Spinal cord (tissue), 10 donors: ENCODE results near the gene DRD4. TPM values are rescaled to one million over a fixed set of nuclear protein-coding genes. Genes with fewer than 3 reads are reported as not detected.

ENCODE experiments used
- DNase-seq, 6 donors: peaks; one replicate each; pipeline versions ENCODE4 v3.0.0 to v3.0.0-alpha.2; 2013 to 2015; ENCODE audit warnings: low spot score in 6 of 6, low read depth in 4 of 6
- H3K27ac ChIP-seq: one replicate; pipeline ENCODE4 v1.5.1; 2013; ENCODE audit warnings: low read depth, low read length, control low read depth
- H3K27me3 ChIP-seq: one replicate; pipeline ENCODE4 v1.6.1; 2013; ENCODE audit warnings: low read length; ENCODE audit not compliant: control insufficient read depth, insufficient read depth
- H3K36me3 ChIP-seq: one replicate; pipeline ENCODE4 v1.6.1; 2013; ENCODE audit warnings: low read length; ENCODE audit not compliant: control insufficient read depth, insufficient read depth
- H3K4me1 ChIP-seq: one replicate; pipeline ENCODE4 v1.6.1; 2013; ENCODE audit warnings: low read length; ENCODE audit not compliant: control insufficient read depth, insufficient read depth
- H3K4me3 ChIP-seq: one replicate; pipeline ENCODE4 v1.5.1; 2013; ENCODE audit warnings: low read depth, low read length, control low read depth
- H3K9me3 ChIP-seq: one replicate; pipeline ENCODE4 v1.6.1; 2013; ENCODE audit warnings: low read length; ENCODE audit not compliant: control insufficient read depth, insufficient read depth
- WGBS: methylation state at CpG from one replicate; pipeline ENCODE4 v1.1.5; 2013; ENCODE audit warnings: missing lambda C conversion rate; ENCODE audit not compliant: insufficient coverage; 5-methylcytosine and 5-hydroxymethylcytosine counted together
- long read RNA-seq, 4 donors: transcript quantifications; one replicate each; lab custom pipeline, GENCODE V29; 2026
- polyA plus RNA-seq, 2 donors: library from polyadenylated mRNA; unstranded; fragments of 120-200 nt; gene quantifications; one replicate each; pipeline ENCODE4 v1.2.1, GENCODE V29; 2013; ENCODE audit not compliant: insufficient read length in 2 of 2
- total RNA-seq, 2 donors: library from RNA; depleted of rRNA in 1 of 2; stranded (reverse); fragments of 120-200 nt in 1 of 2; fragments of >200 nt in 1 of 2; gene quantifications; one replicate each; pipeline versions ENCODE4 v1.2.3 to v1.2.4, GENCODE V29; 2013 to 2014
- donor health status: healthy.

DRD4 gene
- under 1 TPM in 1 of 2 donors, not detected in 1; 0.72 TPM for total RNA-seq
- polyA plus RNA-seq, result 1 to 10 TPM; 5.4 to 5.6 TPM
- long read RNA-seq, donor 1, result 0 reads
- long read RNA-seq, donor 2, result 0 reads
- long read RNA-seq, donor 3, result 0 reads
- long read RNA-seq, donor 4, result 0 reads

DNA sequence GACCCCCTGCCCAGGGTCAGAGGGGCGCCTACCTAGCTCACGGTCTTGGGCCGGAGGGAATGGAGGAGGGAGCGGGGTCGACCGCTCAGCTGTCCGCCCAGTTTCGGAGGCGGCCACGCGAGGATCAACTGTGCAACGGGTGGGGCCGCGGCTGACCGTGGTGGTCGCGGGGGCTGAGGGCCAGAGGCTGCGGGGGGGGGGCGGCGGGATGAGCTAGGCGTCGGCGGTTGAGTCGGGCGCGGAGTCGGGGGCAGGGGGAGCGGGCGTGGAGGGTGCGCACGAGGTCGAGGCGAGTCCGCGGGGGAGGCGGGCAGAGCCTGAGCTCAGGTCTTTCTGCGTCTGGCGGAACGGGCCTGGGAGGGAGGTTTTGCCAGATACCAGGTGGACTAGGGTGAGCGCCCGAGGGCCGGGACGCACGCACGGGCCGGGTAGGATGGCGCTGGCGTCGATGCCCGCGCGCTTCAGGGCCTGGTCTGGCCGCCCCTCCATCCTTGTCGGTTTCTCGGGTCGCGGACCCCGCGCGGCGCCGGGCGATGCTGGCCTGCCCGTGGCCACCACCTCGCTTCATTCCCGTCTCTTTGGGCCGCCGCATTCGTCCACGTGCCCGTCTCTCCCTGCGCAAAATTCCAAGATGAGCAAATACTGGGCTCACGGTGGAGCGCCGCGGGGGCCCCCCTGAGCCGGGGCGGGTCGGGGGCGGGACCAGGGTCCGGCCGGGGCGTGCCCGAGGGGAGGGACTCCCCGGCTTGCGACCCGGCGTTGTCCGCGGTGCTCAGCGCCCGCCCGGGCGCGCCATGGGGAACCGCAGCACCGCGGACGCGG lies at the start of gene DRD4:
Gene DRD4 (plus strand): TSS at position 759 of the 822 bp plus-strand sequence. CDS start 36 bp downstream, at position 795.
- H3K27me3 ChIP-seq, result peaks cover 52% of the 10 kb centered on the region
- H3K27ac ChIP-seq, result no peak within 1 kb of the TSS
- peaks cover 38% of the 10 kb centered on the region for H3K4me1 ChIP-seq
- peak in 1 of 6 donors; percentile 28 for DNase-seq
- H3K4me3 ChIP-seq, result no peak within 1 kb of the TSS
- WGBS, result 7% methylated on average over 100 of the region's 100 CpGs
- no peaks in the 10 kb centered on the region for H3K9me3 ChIP-seq
- H3K36me3 ChIP-seq, result peaks cover 27% of the 10 kb centered on the region

DNA sequence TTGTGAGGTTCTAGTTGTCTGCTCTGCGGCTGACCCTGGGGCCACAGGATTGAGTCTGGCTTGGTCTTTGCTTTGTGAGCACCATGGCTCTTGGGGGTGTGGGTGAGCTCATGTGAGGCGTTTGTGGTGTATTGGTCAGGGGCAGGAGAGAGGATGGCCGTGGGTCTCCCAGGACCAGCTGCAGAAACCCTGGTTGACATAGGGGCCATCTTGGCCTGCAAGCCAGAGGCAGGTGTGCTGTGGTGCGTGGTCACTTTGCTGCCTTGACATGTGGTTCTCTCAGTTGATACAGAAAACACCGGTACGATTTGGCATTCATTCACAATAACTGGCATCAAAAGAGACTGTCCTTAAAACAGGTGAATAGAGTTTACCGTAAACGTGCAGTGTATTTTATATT lies 49.5 kb upstream of the DRD4 start:
- DNase-seq, result no peak
- WGBS, result 100% methylated on average over 3 of the region's 8 CpGs
- Histone ChIP-seq H3K9me3 (no peaks in the 10 kb centered on the region), H3K27ac (no peak overlapping the region), H3K4me3 (no peak overlapping the region), H3K27me3 (no peaks in the 10 kb centered on the region), H3K4me1 (no peaks in the 10 kb centered on the region), H3K36me3 (peaks cover 86% of the 10 kb centered on the region)

DNA sequence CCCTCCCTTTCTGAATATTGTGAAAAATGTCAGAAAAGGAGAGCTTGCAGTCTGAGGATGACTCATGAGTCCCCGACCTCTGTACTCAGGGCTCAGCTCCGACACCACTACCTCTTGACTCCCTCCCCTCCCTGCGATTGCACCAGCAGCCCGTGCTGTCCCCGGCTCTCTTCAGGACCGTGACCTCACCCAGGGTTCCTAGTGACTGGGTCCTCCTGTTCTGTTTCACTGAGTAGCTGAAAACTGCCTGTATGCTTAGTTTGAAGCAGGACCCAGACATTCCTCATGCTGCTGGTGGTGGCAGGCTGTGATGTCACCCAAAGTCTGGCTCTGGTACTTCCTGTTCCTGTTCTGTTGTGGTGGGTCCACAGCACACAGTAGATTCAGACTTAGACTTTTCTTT lies 49.1 kb upstream of the DRD4 start:
- DNase-seq, result no peak
- H3K27me3 ChIP-seq, result no peaks in the 10 kb centered on the region
- WGBS, result 86% methylated on average over 6 of the region's 6 CpGs
- no peaks in the 10 kb centered on the region for H3K4me1 ChIP-seq
- no peak overlapping the region for H3K4me3 ChIP-seq
- no peak overlapping the region for H3K27ac ChIP-seq
- peaks cover 87% of the 10 kb centered on the region for H3K36me3 ChIP-seq
- no peaks in the 10 kb centered on the region for H3K9me3 ChIP-seq

DNA sequence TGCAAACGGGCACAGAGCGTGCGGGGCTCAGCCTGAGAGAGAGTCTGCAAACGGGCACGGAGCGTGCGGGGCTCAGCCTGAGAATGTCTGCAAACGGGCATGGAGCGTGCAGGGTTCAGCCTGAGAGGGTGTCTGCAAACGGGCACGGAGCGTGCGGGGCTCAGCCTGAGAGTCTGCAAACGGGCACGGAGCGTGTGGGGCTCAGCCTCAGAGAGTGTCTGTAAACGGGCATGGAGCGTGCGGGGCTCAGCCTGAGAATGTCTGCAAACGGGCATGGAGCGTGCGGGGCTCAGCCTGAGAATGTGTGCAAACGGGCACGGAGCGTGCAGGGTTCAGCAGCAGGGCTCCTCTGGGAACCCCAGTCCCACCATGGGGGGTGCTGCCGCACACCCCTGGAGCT lies 47.3 kb upstream of the DRD4 start:
- DNase-seq, result no peak

DNA sequence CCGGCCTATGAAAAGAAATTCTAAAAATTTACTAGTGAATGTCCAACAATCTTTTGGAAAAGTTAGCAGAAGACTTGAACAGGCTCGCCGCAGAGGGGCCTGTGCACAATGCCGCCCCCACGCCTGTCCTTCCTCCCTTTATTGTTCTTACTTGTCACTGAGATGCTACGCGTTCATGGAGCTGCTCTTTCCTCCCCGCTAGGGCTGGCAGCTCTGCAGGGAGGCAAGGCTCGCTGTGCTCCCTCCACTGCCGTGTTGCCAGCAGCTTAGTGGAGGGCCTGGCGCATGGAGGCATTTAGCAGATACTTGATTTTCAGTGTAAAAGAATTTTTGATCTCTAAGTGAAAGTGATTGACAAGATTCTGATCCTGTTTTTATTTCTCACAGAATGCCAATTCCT lies 46.1 kb upstream of the DRD4 start:
- 59% methylated on average over 7 of the region's 11 CpGs for WGBS

More for the DNA sequence above, 47.3 kb upstream of the DRD4 start:
- Histone ChIP-seq H3K36me3 (peaks cover 85% of the 10 kb centered on the region), H3K27ac (no peak overlapping the region), H3K27me3 (no peaks in the 10 kb centered on the region), H3K4me1 (no peaks in the 10 kb centered on the region), H3K4me3 (no peak overlapping the region), H3K9me3 (no peaks in the 10 kb centered on the region)
- WGBS, result 94% methylated on average over 26 of the region's 26 CpGs

DNA sequence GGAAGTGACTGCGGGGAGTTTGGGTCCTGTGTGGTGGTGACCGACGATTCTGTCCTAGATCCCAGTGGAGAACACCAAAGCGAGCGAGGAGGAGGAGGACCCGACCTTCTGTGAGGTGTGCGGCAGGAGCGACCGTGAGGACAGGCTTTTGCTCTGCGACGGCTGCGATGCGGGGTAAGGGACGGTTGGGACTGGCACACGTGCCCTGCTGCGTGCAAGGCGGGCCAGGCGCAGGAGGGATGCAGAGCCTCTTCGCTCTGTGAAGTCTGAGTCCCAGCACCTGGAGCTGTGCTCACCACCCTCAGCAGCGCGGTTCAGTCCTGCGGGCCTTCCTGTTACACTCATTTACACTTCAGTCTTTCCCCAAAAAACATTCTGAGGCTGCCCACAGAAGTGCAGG lies 44.6 kb upstream of the DRD4 start:
- 95% methylated on average over 16 of the region's 22 CpGs for WGBS
- no peak for DNase-seq
- Histone ChIP-seq H3K27ac (no peak overlapping the region), H3K9me3 (no peaks in the 10 kb centered on the region), H3K27me3 (no peaks in the 10 kb centered on the region), H3K36me3 (peaks cover 94% of the 10 kb centered on the region), H3K4me1 (no peaks in the 10 kb centered on the region), H3K4me3 (no peak overlapping the region)

More for the DNA sequence above, 46.1 kb upstream of the DRD4 start:
- Histone ChIP-seq H3K4me3 (no peak overlapping the region), H3K27ac (no peak overlapping the region), H3K9me3 (no peaks in the 10 kb centered on the region), H3K36me3 (peaks cover 94% of the 10 kb centered on the region), H3K4me1 (no peaks in the 10 kb centered on the region), H3K27me3 (no peaks in the 10 kb centered on the region)
- DNase-seq, result no peak

DNA sequence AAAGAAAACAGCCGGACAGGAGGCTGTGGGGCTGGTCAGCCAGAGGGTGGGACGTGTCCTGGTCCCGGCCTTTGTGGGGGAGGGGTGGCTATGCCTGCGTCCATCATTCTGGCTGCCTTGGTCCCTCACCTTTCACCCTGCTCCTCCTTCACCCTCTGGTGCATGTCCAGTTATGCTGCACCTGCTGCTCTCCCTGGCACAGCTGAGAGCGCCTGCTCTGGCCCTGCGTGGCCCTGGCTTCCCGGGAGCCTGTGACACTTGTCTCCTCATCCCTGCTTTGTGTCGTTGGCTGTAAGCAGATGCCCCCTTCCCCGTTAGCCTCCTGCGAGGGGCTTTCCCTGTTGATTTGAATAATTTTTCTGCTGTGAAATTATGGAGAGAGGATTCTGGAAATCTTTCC lies 44.2 kb upstream of the DRD4 start:
- Histone ChIP-seq H3K4me1 (no peaks in the 10 kb centered on the region), H3K36me3 (peaks cover 95% of the 10 kb centered on the region), H3K27ac (no peak overlapping the region), H3K4me3 (no peak overlapping the region), H3K27me3 (no peaks in the 10 kb centered on the region), H3K9me3 (no peaks in the 10 kb centered on the region)
- 89% methylated on average over 4 of the region's 10 CpGs for WGBS
- DNase-seq, result no peak

DNA sequence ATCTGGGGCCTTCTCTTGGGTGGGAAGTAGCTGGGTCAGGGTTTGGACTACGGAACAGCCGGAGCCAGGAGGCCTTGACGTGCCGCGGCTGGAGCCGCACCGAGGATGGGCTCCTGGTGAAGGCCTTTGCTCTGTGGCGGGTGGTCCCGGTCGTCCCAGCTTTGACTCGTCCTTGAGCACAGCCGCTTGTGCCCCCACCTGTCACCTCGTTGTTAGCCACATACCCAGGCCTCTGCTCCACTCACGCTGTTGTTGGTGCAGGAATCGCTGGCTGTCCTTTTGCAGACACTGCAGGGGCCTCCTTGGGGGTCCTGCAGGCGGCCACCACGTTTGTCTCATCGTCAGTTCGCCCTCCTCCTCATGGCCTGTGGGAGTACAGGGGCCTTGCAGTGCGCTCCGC lies 43.7 kb upstream of the DRD4 start:
- H3K27me3 ChIP-seq, result no peaks in the 10 kb centered on the region
- 95% methylated on average over 21 of the region's 21 CpGs for WGBS
- H3K4me3 ChIP-seq, result no peak overlapping the region
- no peaks in the 10 kb centered on the region for H3K9me3 ChIP-seq
- no peak for DNase-seq
- H3K36me3 ChIP-seq, result peaks cover 95% of the 10 kb centered on the region
- H3K27ac ChIP-seq, result no peak overlapping the region
- H3K4me1 ChIP-seq, result no peaks in the 10 kb centered on the region

DNA sequence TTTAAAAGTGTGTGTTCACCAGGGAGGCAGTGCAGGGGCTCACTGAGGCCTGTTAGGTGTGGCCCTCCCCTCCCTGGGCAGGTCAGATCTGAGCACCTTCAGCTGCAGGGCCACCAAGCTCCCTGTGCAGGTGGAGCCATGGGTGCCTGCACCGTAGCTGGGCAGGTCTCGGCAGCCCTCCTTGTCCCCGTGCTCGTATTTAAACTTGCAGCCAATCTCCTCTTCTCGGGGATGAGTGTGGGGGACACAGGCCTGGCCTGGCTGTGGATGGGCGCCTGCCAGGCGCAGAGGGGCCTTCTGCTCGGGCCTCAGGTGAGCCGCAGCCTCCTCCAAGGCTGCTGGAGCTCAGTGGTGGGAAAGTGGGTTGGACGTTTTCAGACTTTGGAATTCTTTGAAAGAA lies 41.7 kb upstream of the DRD4 start:
- Histone ChIP-seq H3K36me3 (peaks cover 96% of the 10 kb centered on the region), H3K4me1 (no peaks in the 10 kb centered on the region), H3K4me3 (no peak overlapping the region), H3K27ac (no peak overlapping the region), H3K9me3 (no peaks in the 10 kb centered on the region), H3K27me3 (no peaks in the 10 kb centered on the region)
- DNase-seq, result no peak
- WGBS, result 92% methylated on average over 9 of the region's 10 CpGs

DNA sequence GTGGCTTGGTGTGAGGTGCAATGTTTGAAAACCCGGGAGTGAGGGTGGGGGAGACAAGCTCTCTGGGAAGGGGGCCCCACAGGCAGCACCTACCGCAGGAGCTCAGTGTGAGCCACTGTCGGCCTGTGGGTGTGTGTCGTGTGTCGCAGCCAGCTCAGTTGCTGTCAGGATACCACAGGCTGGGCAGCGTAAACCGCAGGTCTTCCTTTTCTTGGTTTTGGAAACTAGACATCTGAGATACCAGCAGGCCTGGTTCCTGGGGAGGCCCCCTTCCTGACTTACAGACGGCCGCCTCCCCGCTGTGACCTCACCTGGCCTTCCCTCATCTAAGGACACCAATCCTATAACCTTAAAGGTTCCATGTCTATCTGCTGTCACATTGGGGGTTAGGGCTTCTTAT lies 40.7 kb upstream of the DRD4 start:
- no peak for DNase-seq
- H3K4me1 ChIP-seq, result no peaks in the 10 kb centered on the region
- no peak overlapping the region for H3K27ac ChIP-seq
- WGBS, result 93% methylated on average over 7 of the region's 10 CpGs
- peaks cover 94% of the 10 kb centered on the region for H3K36me3 ChIP-seq
- no peak overlapping the region for H3K4me3 ChIP-seq
- no peaks in the 10 kb centered on the region for H3K9me3 ChIP-seq
- H3K27me3 ChIP-seq, result no peaks in the 10 kb centered on the region
